IgD-negative memory B cell (primary cell): ENCODE measurements around the gene DNAJC8. TPM values are rescaled to one million over a fixed set of nuclear protein-coding genes. Genes with fewer than 3 reads are reported as not detected.

Experiments used
- H3K27ac Mint-ChIP-seq, 3 donors: one replicate each; pipeline ENCODE4 v1.8.0; 2020 to 2022; ENCODE audit warnings: mild to moderate bottlenecking in 3 of 3, mixed read lengths in 3 of 3, moderate library complexity in 1 of 3
- H3K27me3 Mint-ChIP-seq: one replicate; pipeline ENCODE4 v1.8.0; 2021; ENCODE audit warnings: mixed read lengths
- H3K36me3 Mint-ChIP-seq: one replicate; pipeline ENCODE4 v1.8.0; 2020; ENCODE audit warnings: mild to moderate bottlenecking, mixed read lengths
- H3K4me1 Mint-ChIP-seq, 3 donors: one replicate each; pipeline ENCODE4 v1.8.0; 2020 to 2022; ENCODE audit warnings: mixed read lengths in 3 of 3, mild to moderate bottlenecking in 1 of 3
- H3K4me3 Mint-ChIP-seq, 4 donors: one replicate each; pipeline ENCODE4 v1.8.0; 2020 to 2022; ENCODE audit warnings: mild to moderate bottlenecking in 4 of 4, mixed read lengths in 4 of 4, moderate library complexity in 3 of 4
- H3K9me3 Mint-ChIP-seq, 3 donors: one replicate each; pipeline ENCODE4 v1.8.0; 2020 to 2021; ENCODE audit warnings: mixed read lengths in 3 of 3, mild to moderate bottlenecking in 1 of 3
- polyA plus RNA-seq: library from polyadenylated mRNA; unstranded; fragments of 300-500 nt; fragmentation: Illumina TruSeq; gene quantifications from one replicate; pipeline ENCODE4 v1.2.3, GENCODE V29; 2021

DNAJC8 gene
- polyA plus RNA-seq, 1 donor from 2014 or later, result 134 TPM

- no peak overlapping the region for H3K4me3 Mint-ChIP-seq
- peaks cover 4 to 11% (median 8%) of the 10 kb centered on the region in 3 donors for H3K4me1 Mint-ChIP-seq
- peaks cover 10% of the 10 kb centered on the region for H3K36me3 Mint-ChIP-seq
- no peaks in the 10 kb centered on the region for H3K27me3 Mint-ChIP-seq
- no peak overlapping the region for H3K27ac Mint-ChIP-seq
- H3K9me3 Mint-ChIP-seq, result no peaks in the 10 kb centered on the region
Measured at GRCh38 chr1:28157894-28158293, 74.9 kb downstream of the DNAJC8 start.

DNA sequence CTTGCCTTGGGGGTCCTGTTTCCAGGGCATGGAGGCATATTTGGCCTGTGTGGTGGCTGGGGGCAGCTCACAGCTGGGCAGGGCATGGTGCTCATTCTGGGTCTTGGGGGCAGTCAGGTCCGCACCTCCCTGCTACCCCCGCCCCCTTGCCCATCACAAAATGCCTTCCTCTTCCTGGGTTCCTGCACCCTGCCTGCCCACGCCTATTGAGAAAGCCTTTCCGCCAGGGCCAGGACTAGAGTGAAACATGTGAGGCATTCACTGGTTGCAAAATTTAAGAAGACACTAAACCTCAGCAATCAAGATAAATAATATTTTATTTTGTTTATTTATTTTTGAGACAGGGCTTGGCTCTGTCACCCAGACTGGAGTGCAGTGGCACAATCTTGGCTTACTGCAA, 76.0 kb downstream of the DNAJC8 start:
- Mint-ChIP-seq H3K9me3 (no peaks in the 10 kb centered on the region), H3K4me1 (peaks cover 4 to 9% (median 8%) of the 10 kb centered on the region in 3 donors), H3K4me3 (no peak overlapping the region), H3K27ac (no peak overlapping the region), H3K27me3 (no peaks in the 10 kb centered on the region), H3K36me3 (peaks cover 10% of the 10 kb centered on the region)

GRCh38 chr1:28155628-28156027, 77.2 kb downstream of the DNAJC8 start:
- H3K27me3 Mint-ChIP-seq, result no peaks in the 10 kb centered on the region
- H3K36me3 Mint-ChIP-seq, result peaks cover 13% of the 10 kb centered on the region
- no peak overlapping the region for H3K27ac Mint-ChIP-seq
- peaks cover 7 to 12% (median 10%) of the 10 kb centered on the region in 3 donors for H3K4me1 Mint-ChIP-seq
- H3K4me3 Mint-ChIP-seq, result no peak overlapping the region
- no peaks in the 10 kb centered on the region for H3K9me3 Mint-ChIP-seq

DNA sequence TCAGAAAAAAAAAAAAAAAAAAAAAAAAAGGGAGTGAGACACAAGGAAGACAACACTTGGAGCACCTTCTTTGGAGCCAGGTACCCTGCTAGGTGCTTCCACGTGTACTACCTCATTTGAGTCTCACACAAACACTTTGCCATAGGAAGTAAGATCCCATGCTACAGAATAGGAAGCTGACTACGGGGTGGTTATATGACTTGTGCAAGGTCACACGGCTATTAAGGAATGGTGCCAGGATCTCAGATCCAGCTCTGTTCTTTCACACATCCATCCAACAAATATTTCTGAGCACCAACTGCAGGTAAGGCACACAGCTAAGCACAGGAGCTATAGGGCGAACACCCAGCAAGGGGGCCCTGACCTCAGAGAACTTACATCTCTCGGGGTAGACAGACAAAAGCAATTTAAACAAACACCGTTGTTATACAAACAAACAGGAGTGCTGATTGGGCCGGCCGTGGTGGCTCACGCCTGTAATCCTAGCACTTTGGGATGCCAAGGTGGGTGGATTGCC, 78.7 kb downstream of the DNAJC8 start:
- Mint-ChIP-seq H3K27ac (no peak overlapping the region), H3K4me3 (no peak overlapping the region), H3K36me3 (peaks cover 16% of the 10 kb centered on the region), H3K9me3 (no peaks in the 10 kb centered on the region), H3K27me3 (no peaks in the 10 kb centered on the region), H3K4me1 (peaks cover 9 to 10% (median 10%) of the 10 kb centered on the region in 3 donors)

Other genes starting within 250 kb of the DNAJC8 start
- 5.8 TPM for gene EYA3, start 144.4 kb downstream of the DNAJC8 start, polyA plus RNA-seq
- 14.6 TPM for gene PTAFR, start 56.3 kb downstream of the DNAJC8 start, polyA plus RNA-seq
- gene ATP5IF1, start 3.1 kb upstream of the DNAJC8 start, polyA plus RNA-seq, result 446 TPM
- gene SESN2, start 26.5 kb upstream of the DNAJC8 start, polyA plus RNA-seq, result 5.9 TPM
- 12.6 TPM for gene MED18, start 96.0 kb upstream of the DNAJC8 start, polyA plus RNA-seq
- 18.5 TPM for gene PHACTR4, start 136.7 kb upstream of the DNAJC8 start, polyA plus RNA-seq